NCI-H526 treated with DMSO at 0.1 percent for 48 hours (cell line): ENCODE measurements around the gene CACNA1C.
"Not testable (repeated sequence)": the region's sequence is repeated elsewhere in the genome, so short reads cannot be mapped to it uniquely, and the experiment has no call there.

ENCODE experiments used
- DNase-seq: peaks from one replicate; lab custom pipeline; 2025; lab: John Stamatoyannopoulos, UW

CACNA1C gene

DNA sequence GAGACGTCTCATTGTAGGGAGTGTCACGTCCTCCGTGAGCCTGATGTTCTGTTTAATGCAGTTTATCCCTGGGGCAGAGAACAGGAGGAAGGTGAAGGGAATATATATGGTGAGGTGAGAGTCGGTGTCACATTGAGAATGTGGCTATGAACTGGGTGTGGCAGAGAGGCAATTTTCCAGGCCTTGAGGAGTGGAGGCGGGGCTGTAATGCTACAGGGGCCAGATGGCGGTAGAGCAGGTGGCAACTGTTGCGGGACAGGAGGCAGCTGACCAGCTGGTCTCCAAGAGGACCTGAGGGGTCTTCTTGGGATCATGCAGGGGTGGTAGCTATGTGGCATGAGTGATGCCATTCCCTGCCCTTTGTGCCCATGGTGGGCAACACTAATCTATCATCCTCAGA lies 59.6 kb downstream of the CACNA1C start:
- no peak for DNase-seq

DNA sequence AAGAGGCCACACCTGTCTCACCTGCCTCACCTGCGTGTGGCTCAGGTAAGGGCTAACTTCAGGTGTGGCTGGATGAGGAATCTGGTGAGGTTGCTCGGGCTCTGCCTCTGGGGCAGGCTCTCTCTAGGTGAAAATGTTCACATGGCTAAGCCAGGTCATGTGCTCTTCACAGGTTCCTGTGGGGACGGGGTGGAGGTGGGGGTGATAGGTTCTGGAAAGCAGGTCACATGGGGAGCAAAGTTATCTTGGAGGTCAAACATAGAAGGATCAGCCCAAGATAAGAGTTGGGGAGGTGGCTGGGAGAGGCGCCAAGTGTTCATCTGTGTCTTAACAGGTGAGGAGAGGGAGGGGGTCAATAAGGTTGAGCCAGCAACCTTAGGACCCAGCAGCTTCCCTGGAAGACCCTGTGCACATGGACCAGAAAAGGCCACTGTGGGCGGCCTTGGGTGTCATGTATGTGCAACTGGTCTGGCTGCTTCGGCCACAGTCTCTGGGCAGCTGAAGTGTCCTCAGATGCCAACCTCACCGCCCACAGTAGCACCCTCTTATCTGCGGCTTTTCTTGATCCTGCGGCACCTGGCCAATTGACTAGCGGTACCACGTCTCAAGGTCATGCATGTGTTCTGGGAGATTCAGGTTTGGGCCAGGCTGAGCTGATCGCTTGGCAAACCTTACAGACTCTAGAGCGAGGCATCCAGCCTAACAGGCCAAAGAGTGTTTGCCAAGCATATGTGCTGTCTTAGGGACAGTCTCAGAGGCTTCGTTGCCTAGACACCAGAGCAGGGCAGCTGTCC lies 60.5 kb downstream of the CACNA1C start:
- DNase-seq = no peak

DNA sequence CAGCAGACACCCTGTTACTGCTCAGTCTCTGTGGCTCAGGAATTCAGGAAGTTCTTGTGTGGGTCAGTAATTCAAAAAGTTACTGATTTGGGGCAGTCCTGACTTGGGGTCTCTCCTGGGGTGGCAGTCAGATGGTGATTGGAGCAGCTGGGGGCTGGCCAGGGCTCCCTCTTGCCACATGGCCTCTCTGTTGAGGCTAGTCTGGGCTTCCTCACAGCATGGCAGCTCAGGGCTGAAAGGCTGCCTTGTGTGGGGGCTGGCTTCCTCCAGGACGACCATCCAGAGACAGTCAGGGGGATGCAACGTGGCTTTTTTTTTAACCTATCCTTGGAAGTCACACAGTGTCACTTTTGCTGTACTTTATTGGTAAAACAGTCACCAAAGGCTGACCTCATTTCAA lies 61.3 kb downstream of the CACNA1C start:
- DNase-seq = no peak

DNA sequence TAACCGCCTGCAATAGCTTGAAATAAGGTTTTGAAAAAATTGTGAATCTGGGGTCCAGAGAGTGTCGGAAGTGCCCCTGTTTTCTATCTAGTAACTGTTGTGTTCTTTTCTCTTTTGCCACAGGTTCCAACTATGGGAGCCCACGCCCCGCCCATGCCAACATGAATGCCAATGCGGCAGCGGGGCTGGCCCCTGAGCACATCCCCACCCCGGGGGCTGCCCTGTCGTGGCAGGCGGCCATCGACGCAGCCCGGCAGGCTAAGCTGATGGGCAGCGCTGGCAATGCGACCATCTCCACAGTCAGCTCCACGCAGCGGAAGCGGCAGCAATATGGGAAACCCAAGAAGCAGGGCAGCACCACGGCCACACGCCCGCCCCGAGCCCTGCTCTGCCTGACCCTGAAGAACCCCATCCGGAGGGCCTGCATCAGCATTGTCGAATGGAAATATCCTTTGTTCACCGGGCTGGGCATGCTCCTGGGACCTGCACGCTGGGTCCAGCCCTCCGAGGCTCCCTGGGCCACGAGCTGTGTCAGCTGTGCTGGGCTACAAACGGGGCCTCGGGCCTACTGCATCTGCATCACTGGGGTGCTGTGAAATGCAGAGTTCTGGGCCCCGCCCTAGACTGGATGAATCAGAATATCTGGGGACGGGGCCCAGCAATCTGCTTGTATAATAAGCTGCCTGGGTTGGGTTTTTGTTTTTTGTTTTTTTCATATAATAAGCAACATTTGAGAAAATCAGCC lies 62.5 kb downstream of the CACNA1C start:
- DNase-seq = no peak

DNA sequence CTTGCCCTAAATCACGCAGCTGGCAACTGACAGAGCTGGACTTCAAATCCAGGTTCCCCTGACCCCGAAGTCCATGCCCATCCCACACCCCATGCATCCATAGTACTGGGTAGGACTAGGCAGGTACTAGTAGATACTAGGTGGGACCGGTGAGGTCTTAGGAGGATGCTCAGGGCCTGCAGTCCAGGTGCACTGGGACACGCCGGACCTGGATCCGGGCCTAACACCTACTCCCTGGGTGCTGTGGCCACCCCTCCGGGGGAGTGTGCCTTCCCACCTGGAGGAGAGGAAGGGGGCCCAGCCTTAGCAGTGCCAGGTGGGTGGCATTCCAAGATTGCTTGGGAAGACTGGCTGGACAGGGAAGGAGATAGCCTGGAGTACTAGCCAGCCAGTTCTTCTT lies 64.8 kb downstream of the CACNA1C start:
- no peak for DNase-seq

DNA sequence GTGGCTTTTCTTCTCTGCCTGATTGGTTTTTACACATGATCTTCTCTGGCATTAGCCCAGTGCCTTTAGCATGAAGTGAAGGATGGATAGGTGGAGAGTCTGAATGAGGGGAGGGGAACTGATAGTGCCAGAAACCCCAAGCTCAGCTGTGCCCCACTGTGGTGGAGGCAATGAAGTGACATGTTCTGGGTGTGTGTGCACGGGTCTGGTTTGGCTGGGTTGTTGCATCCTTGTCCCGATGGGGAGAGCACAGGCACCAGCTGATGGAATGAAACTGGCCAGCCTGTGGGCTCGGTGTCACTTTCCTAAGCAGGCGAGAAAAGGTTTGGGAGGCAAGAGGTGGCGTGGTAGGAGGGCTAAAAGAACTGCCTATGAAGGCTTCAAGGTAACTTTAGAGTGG lies 65.3 kb downstream of the CACNA1C start:
- DNase-seq = no peak

DNA sequence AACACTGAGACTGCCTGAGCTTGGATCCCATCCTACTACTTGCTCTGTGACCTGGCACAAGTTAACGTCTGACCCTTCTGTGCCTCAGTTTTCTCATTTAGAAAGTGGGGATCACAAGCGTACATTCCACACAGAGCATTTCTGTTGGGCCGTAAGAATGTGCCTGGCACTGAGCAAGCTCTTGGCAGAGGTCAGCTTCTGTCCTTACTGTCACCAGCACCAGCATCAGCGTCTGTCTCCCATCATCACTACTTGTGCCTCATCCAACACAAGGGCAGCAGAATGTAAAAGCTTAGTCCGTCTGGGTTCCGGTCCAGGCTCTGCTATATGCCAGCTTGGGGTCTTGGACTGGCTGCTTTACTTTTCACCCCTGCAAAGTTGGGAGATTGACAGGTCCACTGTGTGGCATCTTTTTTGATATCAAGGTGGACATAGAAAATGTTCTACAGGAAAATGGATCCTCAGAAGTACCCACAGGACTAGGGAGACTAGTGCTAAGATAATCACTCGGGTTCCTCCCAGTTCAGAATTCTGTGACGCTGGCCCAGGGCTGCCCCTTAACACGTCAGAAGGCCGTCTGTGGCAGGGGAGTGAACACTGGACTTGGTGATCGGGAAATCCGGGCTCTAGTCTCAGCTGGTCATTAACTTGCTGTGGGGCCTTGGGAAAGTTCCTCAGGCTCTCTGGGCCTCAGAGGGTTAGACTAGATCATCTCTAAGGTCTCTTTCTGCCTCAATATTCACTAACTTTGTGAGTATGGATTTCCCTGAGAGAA lies 65.9 kb downstream of the CACNA1C start:
- no peak for DNase-seq

DNA sequence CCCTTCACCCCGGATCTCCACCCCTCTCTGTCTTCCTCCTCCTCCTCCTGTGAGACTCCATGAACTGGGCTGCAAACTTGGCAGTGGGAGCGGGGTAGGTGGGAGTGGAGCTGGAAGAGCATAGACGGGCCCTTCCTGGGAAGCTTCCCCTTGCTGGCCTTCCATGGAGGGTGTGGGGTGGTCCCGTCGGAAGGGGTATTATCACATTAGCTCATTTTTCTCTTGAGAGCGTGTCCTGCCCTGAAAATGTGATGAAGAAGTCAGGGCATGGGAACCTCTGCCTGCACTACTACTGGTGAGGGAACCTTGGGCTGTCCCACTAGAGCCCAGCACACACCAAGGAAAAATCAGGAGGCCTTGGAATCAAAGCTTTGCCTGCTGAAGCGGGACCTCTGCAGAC lies 66.5 kb downstream of the CACNA1C start:
- DNase-seq = no peak

DNA sequence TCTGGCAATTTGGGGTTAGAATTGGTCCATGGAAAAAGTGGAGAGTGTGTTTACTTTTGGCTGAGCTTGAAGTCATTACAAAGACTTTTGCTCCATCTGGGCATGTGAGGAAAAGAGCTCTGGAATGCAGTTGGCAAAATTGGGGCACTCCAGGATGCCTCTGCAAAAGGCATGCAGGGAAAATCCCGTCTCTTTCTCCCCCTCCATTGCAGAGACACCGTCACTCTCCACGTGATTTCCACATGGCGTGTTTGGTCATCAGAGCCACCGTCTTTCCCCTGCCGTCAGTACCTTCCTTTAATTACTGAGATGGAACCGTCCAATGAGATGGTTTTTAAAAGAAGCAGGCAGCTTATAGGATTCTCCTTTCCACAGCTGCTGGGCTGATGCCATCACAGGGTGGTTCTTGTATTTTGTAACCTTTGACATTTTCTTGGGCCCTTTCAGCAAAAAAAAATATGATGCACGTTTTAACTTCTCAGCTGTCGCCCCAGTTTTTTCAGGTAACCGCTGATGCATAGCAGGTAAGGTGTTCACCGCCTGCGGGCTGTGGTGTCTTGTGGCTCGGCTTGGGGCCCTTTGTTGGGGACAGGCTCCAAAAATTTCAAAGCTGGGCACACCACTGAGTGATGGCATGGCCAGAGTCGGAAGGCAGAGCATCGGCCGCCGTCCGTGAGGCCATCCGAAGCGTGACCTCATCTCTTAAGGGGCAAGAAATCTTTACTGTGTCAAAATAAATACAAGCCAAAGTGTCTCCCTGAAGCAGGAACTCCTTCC lies 68.4 kb downstream of the CACNA1C start:
- DNase-seq = no peak

DNA sequence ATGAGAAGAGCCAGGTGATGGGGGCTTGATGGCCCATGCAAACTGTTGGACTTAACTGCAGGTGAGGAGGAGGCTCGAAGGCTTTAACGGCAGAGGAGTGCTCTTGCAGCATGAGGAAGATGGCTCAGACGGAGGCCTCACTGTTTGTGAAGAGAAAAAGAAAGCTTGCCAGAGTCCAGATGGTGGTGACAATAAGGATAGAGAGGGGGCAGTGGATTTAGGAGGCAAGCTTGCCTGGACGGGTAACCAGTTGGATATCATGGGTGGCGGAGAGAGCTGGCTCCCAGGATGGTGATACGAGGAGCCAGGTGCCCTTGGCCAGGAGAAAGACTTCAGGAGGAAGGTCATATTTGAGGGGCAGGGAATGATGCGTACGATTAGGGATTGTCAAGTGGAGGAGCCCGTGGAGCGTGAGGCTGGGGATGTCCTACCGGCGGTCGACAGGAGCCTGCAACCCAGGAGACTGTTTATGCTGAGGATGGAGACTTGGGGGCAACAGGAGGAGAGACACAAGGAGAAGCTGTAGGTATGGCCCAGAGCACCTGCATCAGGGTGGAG lies 71.8 kb downstream of the CACNA1C start:
- DNase-seq = no peak

DNA sequence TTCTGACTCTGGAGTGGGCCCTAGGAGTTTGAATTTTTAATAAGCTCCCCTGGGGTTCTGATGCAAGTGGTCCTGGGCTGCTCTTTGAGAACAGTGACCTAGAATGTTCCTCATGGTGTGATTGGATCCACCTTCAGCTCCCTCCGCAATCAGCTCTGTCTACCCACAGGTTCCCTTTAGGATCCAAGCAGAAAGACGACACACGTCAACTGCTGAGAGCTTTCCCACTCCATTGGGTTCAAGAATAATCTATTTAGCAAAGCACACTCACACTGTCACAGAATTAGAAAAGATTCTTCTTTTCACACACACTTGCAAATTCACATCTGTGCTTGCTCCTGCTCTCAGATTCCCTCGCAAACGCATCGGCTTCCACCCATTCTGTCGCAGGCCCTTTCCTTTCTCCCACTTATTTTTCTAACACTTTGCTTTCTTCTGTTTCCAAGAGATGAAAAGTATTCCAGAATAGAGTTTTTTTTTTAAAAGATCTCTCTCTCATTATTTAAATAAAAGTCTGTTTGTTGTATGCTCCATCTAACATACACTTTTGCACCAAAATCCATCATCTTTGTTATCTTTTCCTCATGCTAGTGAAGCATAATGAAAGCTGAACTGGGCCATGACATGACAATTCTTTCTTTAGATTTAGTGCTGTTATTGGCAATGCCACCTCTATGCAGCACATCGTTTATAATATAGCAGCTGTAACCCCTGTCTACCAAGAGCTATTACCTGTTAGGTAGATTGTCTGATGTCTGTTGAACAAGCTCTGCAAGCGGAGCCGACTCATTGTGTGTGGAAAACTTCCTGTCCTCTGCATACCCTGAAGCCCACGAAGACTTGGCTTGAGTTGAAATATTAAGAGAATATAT lies 73.1 kb downstream of the CACNA1C start:
- DNase-seq = no peak

DNA sequence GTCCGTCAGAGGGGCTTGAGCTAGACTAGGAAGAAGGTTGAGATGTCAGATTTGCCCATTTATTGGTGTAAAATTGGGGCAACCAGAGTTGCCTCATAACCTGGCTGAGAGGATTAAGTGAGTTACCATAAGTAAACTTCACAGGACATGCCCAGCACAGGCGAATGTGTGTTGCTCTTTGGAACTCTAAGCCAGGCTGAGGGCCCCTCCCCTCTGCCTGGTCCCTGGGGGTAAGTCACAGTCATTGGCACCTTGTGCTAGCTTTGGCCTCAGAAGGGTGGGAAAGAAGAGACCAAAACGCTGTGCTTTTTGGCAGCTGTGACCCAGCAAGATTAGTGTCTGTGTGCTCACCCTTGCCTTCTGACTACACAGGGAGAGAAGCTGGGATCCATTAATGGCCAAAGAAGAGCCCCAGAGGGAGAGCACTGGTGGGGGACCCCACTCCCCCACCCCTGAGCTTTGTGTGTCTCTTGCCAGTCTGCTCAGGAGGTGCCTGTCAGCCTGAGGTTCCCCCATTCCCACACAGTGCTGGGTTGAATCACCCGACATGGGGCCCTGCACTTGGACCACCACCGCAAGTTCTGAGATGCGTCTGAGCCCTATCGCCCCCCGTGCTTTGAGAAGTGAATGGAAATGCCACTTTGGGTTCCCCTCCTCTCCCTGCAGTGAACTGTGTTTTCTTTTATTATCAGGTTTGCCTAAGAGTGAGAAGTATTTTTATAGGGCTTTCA lies 74.1 kb downstream of the CACNA1C start:
- DNase-seq = no peak

DNA sequence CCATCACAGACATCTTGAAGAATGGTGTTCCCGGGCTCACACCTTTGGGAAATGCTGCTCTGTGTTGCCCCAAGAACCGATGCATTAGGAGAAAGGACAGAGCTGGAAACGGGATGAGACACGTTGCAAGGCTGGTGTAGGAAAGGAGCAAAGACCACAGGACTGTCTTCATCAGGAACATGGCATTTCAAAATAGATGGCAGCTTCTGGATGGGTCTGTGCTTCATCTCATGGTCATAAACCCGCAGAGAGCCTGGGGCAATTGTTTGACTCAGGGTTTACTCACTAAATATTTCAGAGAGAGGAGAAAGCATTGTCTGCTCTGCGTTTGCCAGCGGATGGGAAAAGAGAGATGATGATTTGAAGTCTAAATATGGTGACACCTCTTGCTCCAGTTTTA lies 76.3 kb downstream of the CACNA1C start:
- DNase-seq = no peak

DNA sequence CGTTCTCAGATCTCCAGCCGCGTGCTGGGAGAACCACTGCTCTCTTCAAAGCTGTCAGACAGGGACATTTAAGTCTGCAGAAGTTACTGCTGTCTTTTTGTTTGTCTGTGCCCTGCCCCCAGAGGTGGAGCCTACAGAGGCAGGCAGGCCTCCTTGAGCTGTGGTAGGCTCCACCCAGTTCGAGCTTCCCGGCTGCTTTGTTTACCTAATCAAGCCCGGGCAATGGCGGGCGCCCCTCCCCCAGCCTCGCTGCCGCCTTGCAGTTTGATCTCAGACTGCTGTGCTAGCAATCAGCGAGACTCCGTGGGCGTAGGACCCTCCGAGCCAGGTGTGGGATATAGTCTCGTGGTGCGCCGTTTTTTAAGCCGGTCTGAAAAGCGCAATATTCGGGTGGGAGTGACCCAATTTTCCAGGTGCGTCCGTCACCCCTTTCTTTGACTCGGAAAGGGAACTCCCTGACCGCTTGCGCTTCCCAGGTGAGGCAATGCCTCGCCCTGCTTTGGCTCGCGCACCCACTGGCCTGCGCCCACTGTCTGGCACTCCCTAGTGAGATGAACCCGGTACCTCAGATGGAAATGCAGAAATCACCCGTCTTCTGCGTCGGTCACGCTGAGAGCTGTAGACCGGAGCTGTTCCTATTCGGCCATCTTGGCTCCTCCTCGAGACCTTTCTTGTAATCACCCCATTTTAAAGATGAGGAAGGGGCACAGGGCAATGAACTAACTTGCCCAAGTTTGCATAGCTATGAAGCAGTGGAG lies 83.1 kb downstream of the CACNA1C start:
- DNase-seq = not testable (repeated sequence)

DNA sequence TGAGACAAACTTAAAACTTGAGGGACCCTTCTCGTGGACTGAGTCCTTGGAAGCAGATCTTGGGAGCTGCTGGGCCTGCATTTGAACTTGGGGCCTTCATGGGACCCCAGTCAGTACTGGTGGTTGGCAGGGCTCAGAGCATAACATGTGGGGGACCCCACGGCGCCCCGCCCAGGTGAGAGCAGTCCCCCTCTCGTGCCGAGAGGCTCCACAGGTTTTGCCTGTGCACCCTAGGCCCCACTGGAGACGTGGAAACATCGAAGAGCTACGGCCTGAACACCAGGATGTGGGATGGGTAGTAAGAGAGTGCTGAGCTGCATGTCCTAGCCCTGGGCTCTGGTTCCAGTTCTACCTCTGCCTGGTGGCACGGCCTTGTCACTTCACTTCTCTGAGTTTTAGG lies 84.1 kb downstream of the CACNA1C start:
- no peak for DNase-seq

DNA sequence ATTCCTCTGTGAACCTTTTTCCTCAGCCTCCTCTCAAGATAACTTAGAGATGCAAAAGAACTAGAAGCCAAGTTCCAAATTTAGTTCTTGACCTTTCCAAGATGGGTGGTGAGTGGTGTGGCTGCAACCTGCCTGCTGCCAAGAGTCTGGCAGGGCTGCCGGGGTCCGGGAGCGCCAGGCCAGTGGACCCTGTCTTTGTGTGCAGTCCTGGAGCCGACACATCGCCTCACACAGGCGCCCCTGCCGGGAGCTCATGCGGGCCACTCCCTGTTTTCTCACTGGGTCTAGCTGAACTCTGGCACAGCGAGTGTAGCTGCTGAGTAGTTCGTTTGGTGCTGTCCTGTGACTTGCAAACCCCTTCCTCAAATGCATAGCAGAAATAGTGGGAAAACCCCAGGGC lies 84.9 kb downstream of the CACNA1C start:
- no peak for DNase-seq

DNA sequence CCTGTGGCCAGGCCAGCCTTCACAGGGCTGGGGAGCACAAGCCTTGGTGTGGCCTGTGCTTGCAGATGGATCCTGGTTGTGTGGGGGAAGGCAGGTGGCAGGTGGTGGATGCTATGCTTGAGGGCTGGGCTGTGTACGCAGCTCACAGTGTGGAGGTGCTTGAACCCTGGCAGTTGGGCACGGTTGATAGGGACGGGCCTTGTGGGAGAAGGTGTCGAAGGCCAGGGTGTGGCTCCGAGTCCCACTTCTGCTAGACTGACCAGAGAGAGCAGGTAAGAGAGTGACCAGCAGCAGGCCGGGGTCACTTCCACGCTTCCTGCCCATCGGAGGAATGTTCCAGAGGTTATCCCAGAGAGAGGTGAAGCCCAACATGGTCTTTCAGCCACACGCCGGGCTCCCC lies 85.5 kb downstream of the CACNA1C start:
- no peak for DNase-seq

DNA sequence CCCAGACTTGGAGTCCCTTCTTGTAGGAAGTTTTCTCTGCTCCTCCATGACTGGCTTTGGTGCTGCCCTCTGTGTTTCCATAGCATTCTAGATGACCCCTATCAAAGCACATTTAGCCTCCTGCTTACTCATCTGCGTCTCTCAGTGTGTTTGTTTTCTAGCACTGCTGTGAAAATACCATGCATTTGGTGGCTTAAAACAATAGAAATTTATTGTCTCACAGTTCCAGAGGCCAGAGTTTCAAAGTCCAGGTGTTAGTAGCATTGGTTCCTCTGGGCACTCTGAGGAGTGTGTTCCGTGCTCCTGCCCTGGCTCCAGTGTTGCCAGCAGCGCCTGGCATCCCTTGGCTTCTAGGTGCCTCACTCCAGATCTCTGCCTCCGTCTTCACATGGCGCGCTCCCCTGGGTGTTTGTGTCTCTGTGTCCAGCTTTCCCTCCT lies 86.1 kb downstream of the CACNA1C start:
- no peak for DNase-seq

DNA sequence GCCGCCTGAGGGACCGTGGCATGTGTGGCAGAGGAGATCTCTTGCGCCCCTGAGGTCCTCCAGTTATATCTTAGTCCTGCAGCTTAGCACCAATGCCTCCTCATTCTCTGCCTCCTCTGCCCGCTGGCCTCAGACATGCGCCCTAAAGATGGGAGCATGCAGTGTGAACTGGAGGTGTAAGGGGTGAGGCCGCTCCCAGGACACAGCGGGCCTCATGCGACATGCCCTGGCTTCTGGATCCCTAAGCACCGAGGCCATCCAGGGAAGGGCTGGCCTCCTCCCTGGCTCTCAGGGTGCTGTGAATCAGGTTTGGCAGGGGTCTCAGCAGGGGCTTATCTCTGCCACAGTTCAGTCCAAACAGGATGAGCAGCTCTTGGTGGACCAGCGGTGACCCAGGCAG lies 86.9 kb downstream of the CACNA1C start:
- DNase-seq = no peak
